GM12875 (cell line): ENCODE results near the gene PDK1.
"Not testable (repeated sequence)": the region's sequence is repeated elsewhere in the genome, so short reads cannot be mapped to it uniquely, and the experiment has no call there.

Experiments used
- H3K4me3 ChIP-seq: one replicate; pipeline ENCODE4 v1.5.1; 2011; ENCODE audit warnings: low read depth, low read length, control low read depth
- CTCF ChIP-seq: IDR thresholded peaks from 2 replicates; pipeline ENCODE4 v1.5.1; 2011; ENCODE audit warnings: low read depth, mild to moderate bottlenecking, control low read depth, inconsistent platforms, low read length, moderate library complexity, borderline replicate concordance; ENCODE audit not compliant: insufficient read depth

Gene PDK1

GRCh38 chr2:172513935-172514586 lies 41.8 kb upstream of the PDK1 start:
- no peak for TF ChIP-seq CTCF
- no peak overlapping the region for H3K4me3 ChIP-seq

DNA sequence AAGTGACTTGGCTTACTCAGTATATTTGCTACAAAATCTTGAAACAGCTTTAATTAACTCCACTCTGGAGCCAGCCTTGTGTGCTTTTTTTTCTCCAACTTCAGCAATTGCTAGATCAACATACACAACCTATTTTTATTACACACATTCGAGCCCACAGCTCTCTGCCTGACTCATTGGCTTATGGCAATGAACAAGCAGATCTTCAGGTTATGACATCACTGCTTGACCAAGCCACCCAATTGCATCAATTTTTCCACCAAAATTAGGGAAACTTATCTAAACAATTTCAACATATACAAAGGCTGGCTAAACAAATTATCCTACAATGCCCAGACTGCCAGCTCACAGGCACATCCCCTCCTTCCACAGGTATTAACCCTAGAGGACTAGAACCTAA lies 39.6 kb upstream of the PDK1 start:
- no peak overlapping the region for H3K4me3 ChIP-seq
- no peak for TF ChIP-seq CTCF

- TF ChIP-seq CTCF, result no peak
Observed at GRCh38 chr2:172518995-172519394, 36.9 kb upstream of the PDK1 start.

GRCh38 chr2:172525601-172526000 lies 30.3 kb upstream of the PDK1 start:
- no peak for TF ChIP-seq CTCF
- no peak overlapping the region for H3K4me3 ChIP-seq

More at GRCh38 chr2:172518995-172519394, 36.9 kb upstream of the PDK1 start:
- no peak overlapping the region for H3K4me3 ChIP-seq

DNA sequence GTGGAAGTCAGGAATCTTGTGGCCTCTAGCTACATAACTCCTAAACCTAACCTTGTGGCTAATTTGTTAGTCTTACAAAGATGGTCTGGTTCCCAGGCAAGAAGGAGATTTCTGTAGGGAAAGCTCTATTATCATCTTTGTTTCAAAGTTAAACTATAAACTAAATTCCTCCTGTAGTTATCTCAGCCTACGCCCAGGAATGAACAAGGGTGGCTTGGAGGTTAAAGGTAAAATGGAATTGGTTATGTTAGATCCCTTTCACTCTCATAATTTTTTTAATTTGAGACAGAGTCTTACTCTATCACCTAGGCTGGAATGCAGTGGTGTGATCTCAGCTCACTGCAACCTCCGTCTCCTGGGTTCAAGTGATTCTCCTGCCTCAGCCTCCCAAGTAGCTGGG lies 24.6 kb upstream of the PDK1 start:
- TF ChIP-seq CTCF, result no peak

GRCh38 chr2:172532461-172532860 lies 23.4 kb upstream of the PDK1 start:
- not testable (repeated sequence) for H3K4me3 ChIP-seq

More for the DNA sequence above, 24.6 kb upstream of the PDK1 start:
- H3K4me3 ChIP-seq, result no peak overlapping the region

DNA sequence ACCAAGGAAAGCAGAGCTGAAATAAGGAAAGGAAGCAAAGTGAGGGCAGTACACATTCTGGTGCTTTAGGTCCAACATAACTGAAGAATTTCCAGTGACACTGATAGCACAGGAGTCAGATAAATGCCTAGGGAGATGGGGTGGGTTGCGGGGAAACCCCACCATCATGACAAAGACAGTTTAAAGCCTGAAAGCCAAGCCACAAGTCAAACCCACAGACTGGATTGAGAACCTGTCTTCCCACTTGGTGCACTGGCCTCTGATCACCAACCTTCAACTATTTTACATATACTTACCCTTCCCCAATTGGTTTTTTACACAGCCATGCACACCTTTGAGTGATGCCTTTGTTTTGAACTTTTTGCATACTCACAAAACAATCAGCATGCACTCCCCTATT lies 22.2 kb upstream of the PDK1 start:
- no peak for TF ChIP-seq CTCF
- no peak overlapping the region for H3K4me3 ChIP-seq

- TF ChIP-seq CTCF, result no peak
- H3K4me3 ChIP-seq, result no peak overlapping the region
Observed at GRCh38 chr2:172535119-172535518, 20.8 kb upstream of the PDK1 start.

- not testable (repeated sequence) for H3K4me3 ChIP-seq
Observed at GRCh38 chr2:172537851-172538250, 18.0 kb upstream of the PDK1 start.
